K562 (cell line): ENCODE measurements around the gene SNPH. TPM values are rescaled to one million over a fixed set of nuclear protein-coding genes. Genes with fewer than 3 reads are reported as not detected.
A peak's percentile ranks its signal among the peaks of the same experiment; 100 is the strongest.

ENCODE experiments used
- CCAR2 ChIP-seq: fragments of 200-400 bp; formaldehyde crosslinking; IDR thresholded peaks from 2 replicates; pipeline ENCODE4 v1.6.1; 2017; ENCODE audit warnings: mild to moderate bottlenecking, low read depth, low read length
- DNMT1 ChIP-seq: fragments of 450-650 bp; IDR thresholded peaks from 2 replicates; pipeline ENCODE4 v1.6.1; 2016; ENCODE audit warnings: antibody characterized with exemption, mild to moderate bottlenecking
- EHMT2 ChIP-seq: fragments of 450-650 bp; IDR thresholded peaks from 2 replicates; pipeline ENCODE4 v1.6.1; 2018; ENCODE audit warnings: antibody characterized with exemption
- IFI16 ChIP-seq: fragments of 250-450 bp; sonication (Bioruptor Pico); IDR thresholded peaks from 2 replicates; pipeline ENCODE4 v2.1.2; 2022; ENCODE audit warnings: mild to moderate bottlenecking, inconsistent platforms
- JUND ChIP-seq, 2 experiments: IDR thresholded peaks; 2 replicates in 1 of 2; 3 replicates in 1 of 2; pipeline ENCODE4 v1.6.1; 2011; ENCODE audit warnings: borderline replicate concordance in 2 of 2, low read depth in 2 of 2, low read length in 2 of 2, improper control_type of control experiment in 1 of 2, missing biosample characterization in 1 of 2, missing genetic modification characterization in 1 of 2, missing genetic modification reagents in 1 of 2
- NBN ChIP-seq: fragments of 450-650 bp; IDR thresholded peaks from 2 replicates; pipeline ENCODE4 v1.6.1; 2016; ENCODE audit warnings: low read depth, mild to moderate bottlenecking
- NELFE ChIP-seq: IDR thresholded peaks from 2 replicates; pipeline ENCODE4 v1.6.1; 2011; ENCODE audit warnings: mild to moderate bottlenecking; ENCODE audit not compliant: insufficient read depth, insufficient read length
- NONO ChIP-seq, 2 experiments: fragments of 200-400 bp in 1 of 2; fragments of 450-650 bp in 1 of 2; formaldehyde crosslinking in 1 of 2; IDR thresholded peaks; 2 replicates each; pipeline ENCODE4 v1.6.1; 2017; ENCODE audit warnings: low read depth in 2 of 2, mild to moderate bottlenecking in 2 of 2, moderate library complexity in 2 of 2, low read length in 1 of 2
- ZBTB11 ChIP-seq, 3 experiments: fragments of 200-800 bp in 1 of 3; fragments of 250-450 bp in 1 of 3; fragments of 450-650 bp in 1 of 3; sonication (Bioruptor Pico) in 1 of 3; sonication (Bioruptor generic) in 1 of 3; formaldehyde crosslinking in 1 of 3; IDR thresholded peaks; 2 replicates each; pipeline versions ENCODE4 v1.6.1 to v1.8.0; 2016 to 2022; ENCODE audit warnings: mild to moderate bottlenecking in 2 of 3, missing genetic modification characterization in 2 of 3, missing compliant biosample characterization in 1 of 3, moderate library complexity in 1 of 3
- ZC3H11A ChIP-seq: IDR thresholded peaks from 2 replicates; pipeline ENCODE4 v1.6.1; 2012; ENCODE audit warnings: low read depth, low read length, improper control_type of control experiment
- ZFP30 ChIP-seq: fragments of 250-450 bp; sonication (Bioruptor Pico); IDR thresholded peaks from 2 replicates; pipeline ENCODE4 v1.8.0; 2022; ENCODE audit warnings: moderate library complexity, mild to moderate bottlenecking, inconsistent platforms, borderline replicate concordance
- ZKSCAN3 ChIP-seq: fragments of 250-450 bp; sonication (Bioruptor Pico); IDR thresholded peaks from 2 replicates; pipeline ENCODE4 v1.4.0; 2020
- ZMIZ1 ChIP-seq, 2 experiments: fragments of 150-350 bp in 1 of 2; IDR thresholded peaks; 2 replicates each; pipeline ENCODE4 v1.6.1; 2012 to 2016; ENCODE audit warnings: low read depth in 2 of 2, low read length in 2 of 2, mild to moderate bottlenecking in 1 of 2, moderate library complexity in 1 of 2
- ZNF134 ChIP-seq: fragments of 250-450 bp; sonication (Bioruptor Pico); conservative IDR thresholded peaks from 2 replicates; pipeline ENCODE4 v1.4.0; 2020
- ZNF23 ChIP-seq: fragments of 250-450 bp; sonication (Bioruptor Pico); IDR thresholded peaks from 2 replicates; pipeline ENCODE4 v1.4.0; 2020; ENCODE audit warnings: mild to moderate bottlenecking
- ZNF655 ChIP-seq: fragments of 250-450 bp; sonication (Bioruptor Pico); IDR thresholded peaks from 2 replicates; pipeline ENCODE4 v1.5.0; 2021
- ZNF707 ChIP-seq: fragments of 250-450 bp; sonication (Bioruptor Pico); conservative IDR thresholded peaks from 2 replicates; pipeline ENCODE4 v1.8.0; 2022; ENCODE audit warnings: inconsistent platforms, mild to moderate bottlenecking, moderate library complexity
- ZNF778 ChIP-seq: fragments of 450-650 bp; formaldehyde crosslinking; IDR thresholded peaks from 2 replicates; pipeline ENCODE4 v1.4.0; 2020; ENCODE audit warnings: mild to moderate bottlenecking, moderate library complexity
- polyA plus RNA-seq, 8 experiments: library from polyadenylated mRNA; depleted of rRNA in 4 of 8; stranded (reverse) in 5 of 8; unstranded in 3 of 8; fragments of >200 nt; fragmentation: Nextera tagmentation in 2 of 8; fragmentation: Illumina TruSeq in 1 of 8; extraction: Ambion mirVana in 2 of 8; extraction: Trizol in 1 of 8; gene quantifications; 2 replicates each; pipeline versions ENCODE4 v1.2.1 to v1.2.3, GENCODE V29; 2011 to 2014; ENCODE audit warnings: inconsistent platforms in 1 of 8, missing spikeins in 1 of 8
- total RNA-seq, 7 experiments: library from RNA; depleted of rRNA in 6 of 7; stranded (reverse); fragments of >200 nt in 6 of 7; fragmentation: Illumina TruSeq in 2 of 7; extraction: Trizol in 2 of 7; gene quantifications; 2 replicates each; pipeline versions ENCODE4 v1.2.1 to v1.2.3, GENCODE V29; 2011 to 2021; ENCODE audit warnings: low replicate concordance in 1 of 7

Gene SNPH
- total and polyA plus RNA-seq, 9 of the 15 experiments (the other 6 are each of a cell fraction or from before 2014, with no cell fraction given), result 0.03 to 4.2 (median 1.4) TPM

- 0 out of 4 replicates have a peak, but pooled peaks of 1 of the 2 experiments have one; percentile 29 for TF ChIP-seq ZMIZ1 (IDR thresholded peaks at IDR 0.05; ENCODE audit: low read depth in 2 of 2, low read length in 2 of 2)
- TF ChIP-seq ZNF707 (CRISPR knock-in tag), result no peak
- TF ChIP-seq NELFE, result no peak
- no peak for TF ChIP-seq EHMT2
- TF ChIP-seq NONO (IDR thresholded peaks at IDR 0.05; ENCODE audit: low read depth in 2 of 2, low read length in 1 of 2), result no peak
- no peak for TF ChIP-seq ZNF655 (CRISPR knock-in tag)
- no peak for TF ChIP-seq DNMT1
- peak; percentile 86; the same call in 1 of the 2 replicates for TF ChIP-seq NBN
- no peak for TF ChIP-seq ZNF134 (CRISPR knock-in tag)
- TF ChIP-seq ZKSCAN3 (CRISPR knock-in tag), result no peak
- TF ChIP-seq JUND (IDR thresholded peaks at IDR 0.05; ENCODE audit: borderline replicate concordance, low read depth, low read length), result peak; percentile 93
- TF ChIP-seq JUND (tag; IDR thresholded peaks at IDR 0.05; ENCODE audit: borderline replicate concordance, low read depth, low read length), result peak; percentile 81
- no peak for TF ChIP-seq ZNF23 (CRISPR knock-in tag)
- TF ChIP-seq ZC3H11A, result no peak
- TF ChIP-seq CCAR2, result no peak
- TF ChIP-seq ZBTB11 (CRISPR knock-in tag; IDR thresholded peaks at IDR 0.05), result no peak
- no peak for TF ChIP-seq ZNF778 (CRISPR knock-in tag)
- TF ChIP-seq ZFP30 (CRISPR knock-in tag), result no peak
- no peak for TF ChIP-seq IFI16 (CRISPR knock-in tag)
Observed at GRCh38 chr20:1325173-1326030, 59.3 kb downstream of the SNPH start (continued).
